ENCODE data around the gene PRKCA.

PRKCA gene

GRCh38 chr17:66655461-66655860 is 353.0 kb downstream of the PRKCA start:
- DNase-seq (ENCODE audit: low spot score): no peak

- no peak for DNase-seq (ENCODE audit: low spot score)
These were observed 353.4 kb downstream of the PRKCA start for GRCh38 chr17:66655861-66656260.

DNA sequence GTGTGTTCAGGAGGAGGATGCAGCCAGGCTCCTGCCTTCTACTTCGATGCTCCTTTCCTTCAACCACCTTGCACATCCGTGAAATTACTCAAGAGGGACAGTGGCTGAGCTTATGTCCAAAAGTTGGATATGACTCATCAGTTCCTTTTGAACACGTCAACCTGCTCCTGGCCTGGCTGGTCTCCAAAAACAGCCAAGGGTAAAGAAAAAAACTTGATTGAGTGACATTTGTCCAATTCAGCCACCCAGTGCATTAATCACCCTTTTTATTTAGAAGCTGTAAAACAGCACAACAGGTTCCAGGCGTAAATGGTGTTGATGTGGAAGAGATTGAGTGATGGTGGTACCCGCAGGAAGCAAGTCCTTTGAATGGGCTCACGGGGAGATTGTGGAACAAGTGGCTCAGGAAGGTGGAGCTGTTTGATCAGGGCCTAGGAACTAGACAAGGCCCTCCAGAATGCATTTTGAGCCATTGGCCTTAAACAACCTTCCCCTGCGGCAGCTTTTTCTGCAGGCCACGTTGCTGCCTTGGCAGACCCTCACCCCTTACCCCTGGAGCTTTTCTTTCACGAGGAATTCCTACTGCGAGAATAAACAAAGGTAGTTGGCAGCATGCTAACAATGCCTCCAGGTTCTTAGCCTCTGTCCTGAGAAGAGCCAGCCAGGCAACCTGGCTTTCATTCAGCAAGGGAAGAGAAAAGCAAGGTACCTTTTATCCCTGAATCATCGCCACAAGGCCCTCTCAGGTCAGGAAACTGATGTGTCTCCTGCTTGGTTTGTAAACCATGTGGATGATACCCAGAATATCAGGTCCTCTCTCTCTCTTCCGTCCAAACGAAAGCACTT is 359.2 kb downstream of the PRKCA start:
- DNase-seq (ENCODE audit: low spot score): no peak

DNA sequence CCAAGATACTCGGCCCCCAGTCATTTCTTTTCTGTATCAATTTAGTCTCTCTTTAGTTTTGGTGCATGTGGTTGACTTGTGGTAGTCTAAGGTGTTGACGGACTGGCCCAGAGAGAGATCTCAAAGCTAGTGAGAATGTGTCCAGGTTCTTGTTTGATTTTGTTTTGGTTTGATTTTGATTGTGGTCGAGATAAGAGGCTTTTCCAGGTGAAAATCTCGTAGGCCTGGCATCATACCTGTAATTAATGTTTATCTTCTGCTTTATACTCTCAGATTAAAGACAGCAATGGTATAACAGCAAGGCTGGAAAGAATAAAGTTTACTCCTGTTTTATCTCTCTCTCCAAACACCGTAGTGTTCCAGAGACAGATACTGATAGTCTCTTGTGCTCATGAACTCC is 360.1 kb downstream of the PRKCA start:
- no peak for DNase-seq (ENCODE audit: low spot score)

DNA sequence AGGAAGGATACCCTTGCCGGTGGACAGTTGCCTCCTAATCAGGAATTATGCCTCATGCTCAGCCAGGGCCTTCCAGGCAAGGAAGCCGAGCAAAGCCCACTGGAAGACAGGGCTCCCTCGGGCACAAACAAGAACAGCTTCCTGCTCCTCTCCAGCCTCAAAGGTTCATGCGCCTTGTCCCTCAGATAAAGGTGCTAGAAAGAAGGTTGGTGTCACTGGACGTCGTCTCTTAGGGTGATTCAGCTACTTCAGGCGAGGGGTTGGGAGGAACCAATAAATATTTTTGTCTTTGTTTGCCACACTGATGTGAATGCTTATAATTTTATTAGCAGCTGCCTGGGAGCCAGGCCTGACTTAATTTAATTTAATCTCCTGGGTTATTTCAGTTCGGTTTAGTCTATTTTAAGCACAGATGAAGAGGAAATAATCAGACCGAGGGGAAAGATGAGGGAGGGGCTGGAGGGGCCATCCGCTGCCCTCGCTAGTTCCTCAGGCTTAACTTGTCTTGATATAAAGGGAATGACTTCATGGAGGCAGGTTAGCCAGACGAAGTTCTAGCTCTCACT is 360.7 kb downstream of the PRKCA start:
- no peak for DNase-seq (ENCODE audit: low spot score)

DNA sequence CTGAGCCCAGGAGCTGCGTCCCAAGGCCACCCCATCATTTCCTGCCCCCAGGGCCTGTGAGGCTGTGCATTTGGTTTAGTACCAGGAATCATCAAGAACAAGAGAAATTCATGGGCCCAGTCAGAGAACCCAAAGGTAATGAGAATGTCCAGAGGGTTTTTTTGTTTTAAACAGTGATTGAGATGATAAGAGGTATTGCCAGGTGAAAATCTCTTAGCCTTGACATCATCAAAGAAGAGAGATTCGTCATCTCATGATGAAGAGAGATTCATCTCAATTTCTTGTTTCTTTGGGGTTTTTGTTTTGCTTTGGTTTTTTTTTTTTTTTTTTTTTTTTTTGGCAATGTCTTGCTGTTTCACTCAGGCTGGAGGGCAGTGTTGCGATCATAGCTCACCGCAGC is 361.9 kb downstream of the PRKCA start:
- DNase-seq (ENCODE audit: low spot score): no peak

DNA sequence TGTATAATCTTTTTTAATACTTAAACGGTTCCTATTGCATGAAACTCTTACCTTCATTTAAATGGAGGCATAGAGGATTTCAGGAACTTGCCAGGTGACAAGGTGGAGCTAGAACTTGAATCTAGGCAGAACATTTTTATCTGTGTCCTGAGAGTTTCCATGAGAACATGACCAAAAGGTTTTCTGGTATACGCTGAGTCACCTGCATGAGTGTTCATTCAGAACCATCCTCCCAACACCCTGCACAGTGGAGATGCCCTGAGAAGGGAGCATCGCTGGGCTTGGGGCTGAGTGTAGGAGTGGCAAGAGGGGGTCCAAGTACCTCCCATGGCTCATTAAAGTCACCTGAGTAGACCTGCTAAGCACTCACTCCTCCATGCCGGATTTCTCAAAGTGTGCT is 362.8 kb downstream of the PRKCA start:
- DNase-seq (ENCODE audit: low spot score): no peak

DNA sequence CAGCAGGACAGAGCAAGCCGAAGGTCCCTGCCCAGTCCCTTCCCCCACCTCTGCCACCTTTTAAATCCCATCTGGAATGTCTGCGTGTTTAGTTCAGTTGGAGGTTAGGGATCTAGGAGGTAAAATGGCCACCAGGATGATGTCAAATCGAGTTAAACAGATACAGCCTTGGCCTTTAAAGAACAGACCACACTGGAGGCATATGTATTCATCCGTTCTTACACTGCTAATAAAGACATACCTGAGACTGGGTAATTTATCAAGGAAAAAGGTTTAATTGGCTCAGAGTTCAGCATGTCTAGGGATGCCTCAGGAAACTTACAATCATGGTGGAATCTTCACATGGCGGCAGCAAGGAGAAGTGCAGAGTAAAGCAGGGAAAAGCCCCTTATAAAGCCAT is 364.7 kb downstream of the PRKCA start:
- no peak for DNase-seq (ENCODE audit: low spot score)

DNA sequence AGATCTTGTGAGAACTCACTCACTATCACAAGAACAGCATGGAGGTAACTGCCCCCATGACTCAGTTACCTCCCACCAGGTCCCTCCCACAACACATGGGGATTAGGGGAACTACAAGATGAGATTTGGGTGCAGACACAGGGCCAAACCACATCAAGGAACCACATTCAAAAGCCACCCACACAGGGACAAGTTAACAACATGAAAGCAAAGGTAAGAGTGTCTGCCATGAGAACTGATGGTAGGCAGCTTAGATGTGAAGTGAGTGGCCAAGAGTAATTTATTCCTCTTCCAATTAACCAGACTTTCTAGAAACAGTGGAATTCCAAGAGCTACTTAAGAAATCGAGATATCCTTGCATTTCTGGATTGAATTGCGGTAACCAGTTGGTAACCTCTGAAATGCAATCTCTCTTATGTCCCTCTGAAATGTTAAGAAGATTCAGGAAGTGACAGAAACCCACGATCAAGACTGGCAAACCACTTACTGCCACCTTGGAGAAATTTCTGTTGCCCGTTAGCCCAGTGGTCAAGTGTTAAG is 365.1 kb downstream of the PRKCA start:
- DNase-seq (ENCODE audit: low spot score): no peak

DNA sequence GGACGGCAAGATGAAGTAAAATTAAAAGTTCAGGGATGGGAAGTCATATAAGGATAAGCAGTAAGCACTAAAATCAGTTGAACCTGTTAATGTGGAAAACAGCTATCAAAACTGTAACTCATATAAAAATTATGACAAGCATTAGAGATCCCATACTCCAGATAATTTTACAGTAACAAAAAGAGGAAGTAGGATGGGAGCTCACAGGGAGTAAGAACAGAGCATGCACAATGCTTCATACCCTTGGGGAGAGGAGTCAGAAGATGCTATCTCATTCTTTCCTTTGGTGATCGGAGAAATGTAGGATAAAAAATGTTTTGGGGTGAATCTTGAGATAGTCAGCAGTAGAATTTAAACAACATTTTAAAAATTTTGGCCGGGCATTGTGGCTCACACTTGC is 367.8 kb downstream of the PRKCA start:
- DNase-seq (ENCODE audit: low spot score): no peak

DNA sequence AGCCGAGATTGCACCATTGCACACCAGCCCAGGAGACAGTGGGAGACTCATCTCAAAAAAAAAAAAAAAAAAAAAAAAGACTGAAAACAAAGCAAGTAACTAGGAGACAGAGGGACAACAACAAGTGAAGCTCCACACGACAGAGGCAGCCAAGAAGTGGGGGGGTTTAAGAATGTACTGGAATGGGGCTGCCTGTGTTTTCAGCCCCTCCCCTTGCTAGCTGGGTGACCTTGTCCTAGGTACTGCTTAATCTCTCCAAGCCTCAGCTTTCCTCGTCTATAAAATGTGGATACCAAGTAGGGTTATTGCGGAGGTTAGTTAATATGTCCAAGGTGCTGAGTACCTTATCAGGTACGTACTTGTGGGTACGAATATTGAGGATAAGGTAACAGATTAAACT is 368.7 kb downstream of the PRKCA start:
- no peak for DNase-seq (ENCODE audit: low spot score)

GRCh38 chr17:66673668-66674276 is 371.4 kb downstream of the PRKCA start:
- DNase-seq (ENCODE audit: low spot score): peak; percentile 30

DNA sequence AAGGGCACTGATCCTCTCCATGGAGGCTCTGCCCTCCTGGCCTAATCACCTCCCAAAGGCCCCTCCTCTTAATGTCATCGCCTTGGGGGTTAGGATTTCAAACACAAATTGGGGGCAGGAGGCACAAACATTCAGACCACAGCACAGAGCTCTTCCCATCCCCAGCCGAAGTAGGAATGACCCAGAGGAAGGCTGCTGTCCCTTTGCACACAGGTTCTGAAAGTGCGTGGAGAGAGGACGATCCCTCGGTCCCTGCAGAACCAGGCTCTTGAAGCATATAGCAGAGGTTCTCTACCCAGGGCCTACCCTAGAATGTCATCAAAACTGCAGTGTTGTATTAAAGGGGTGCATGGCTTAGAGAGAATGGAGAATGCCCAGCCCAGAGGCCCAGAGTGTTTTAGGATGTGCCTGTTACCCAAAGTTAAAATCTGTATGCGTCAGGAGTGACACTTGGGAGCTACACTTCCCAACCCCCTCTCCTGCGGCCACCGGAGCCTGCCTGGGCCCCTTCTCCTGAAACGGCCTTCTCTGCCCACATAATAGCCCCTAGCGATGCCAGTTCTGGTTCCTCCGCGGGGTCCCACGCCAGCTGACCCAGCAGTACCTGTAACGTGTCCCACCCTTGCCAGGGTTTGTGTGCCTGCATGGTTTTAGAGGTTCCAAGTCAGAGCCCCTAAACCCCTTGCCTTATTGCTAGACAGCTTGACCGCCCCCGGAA is 373.0 kb downstream of the PRKCA start:
- no peak for DNase-seq (ENCODE audit: low spot score)

GRCh38 chr17:66675991-66676371 is 373.6 kb downstream of the PRKCA start:
- DNase-seq (ENCODE audit: low spot score): no peak

- no peak for DNase-seq (ENCODE audit: low spot score)
These were observed 374.0 kb downstream of the PRKCA start for GRCh38 chr17:66676421-66676820.

DNA sequence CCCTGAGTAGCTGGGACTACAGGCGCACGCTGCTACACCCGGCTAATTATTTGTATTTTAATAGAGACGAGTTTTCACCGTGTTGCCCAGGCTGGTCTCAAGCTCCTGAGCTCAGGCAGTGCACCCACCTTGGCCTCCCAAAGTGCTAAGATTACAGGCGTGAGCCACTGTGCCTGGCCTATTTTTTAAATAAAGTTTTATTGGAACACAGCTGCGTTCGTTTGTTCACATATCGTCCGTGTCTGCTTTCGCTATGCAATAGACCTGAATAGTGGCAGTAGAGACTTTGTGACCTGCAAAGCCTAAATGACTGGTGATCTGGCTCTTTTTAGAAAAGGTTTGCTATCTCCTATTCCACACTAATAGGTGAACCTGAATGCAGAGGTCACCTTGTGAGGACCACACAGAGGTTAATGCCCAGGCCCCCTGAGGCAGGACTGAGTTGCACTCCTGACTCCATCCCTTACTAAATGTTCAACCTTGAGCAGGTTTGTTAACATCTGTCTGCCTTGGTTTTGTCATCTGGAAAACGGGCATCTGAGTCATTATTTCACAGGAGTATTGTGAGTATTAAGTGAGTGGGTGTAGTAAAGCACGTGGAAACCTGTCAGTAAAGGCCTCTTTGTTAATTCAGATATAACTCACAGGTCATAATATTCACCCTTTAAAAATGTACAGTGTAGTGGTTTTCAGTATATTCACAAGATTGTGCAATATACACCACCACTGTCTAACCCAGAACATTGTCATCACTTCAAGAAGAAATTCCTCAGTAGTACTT is 375.0 kb downstream of the PRKCA start:
- DNase-seq (ENCODE audit: low spot score): no peak

DNA sequence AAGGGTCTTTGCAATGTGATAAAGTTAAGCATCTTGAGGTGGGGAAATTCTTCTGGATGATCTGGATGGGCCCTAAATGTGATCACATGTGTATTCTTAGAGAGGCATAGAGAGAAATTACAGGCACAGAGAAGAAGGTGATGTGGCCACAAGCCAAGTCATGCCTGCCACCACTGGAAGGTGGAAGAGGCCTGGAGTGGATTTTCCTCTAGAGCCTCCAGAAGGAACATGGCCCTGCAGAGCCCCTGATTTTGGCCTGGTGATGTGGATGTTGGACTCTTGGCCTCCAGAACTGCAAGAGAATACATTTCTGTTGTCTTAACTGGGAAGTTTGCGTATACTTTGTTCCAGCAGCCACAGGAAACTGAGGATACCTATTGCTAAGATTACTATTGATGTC is 375.6 kb downstream of the PRKCA start:
- DNase-seq (ENCODE audit: low spot score): no peak

- no peak for DNase-seq (ENCODE audit: low spot score)
These were observed 376.4 kb downstream of the PRKCA start for GRCh38 chr17:66678827-66679226.

GRCh38 chr17:66679631-66680517 is 377.5 kb downstream of the PRKCA start:
- DNase-seq (ENCODE audit: low spot score): no peak

DNA sequence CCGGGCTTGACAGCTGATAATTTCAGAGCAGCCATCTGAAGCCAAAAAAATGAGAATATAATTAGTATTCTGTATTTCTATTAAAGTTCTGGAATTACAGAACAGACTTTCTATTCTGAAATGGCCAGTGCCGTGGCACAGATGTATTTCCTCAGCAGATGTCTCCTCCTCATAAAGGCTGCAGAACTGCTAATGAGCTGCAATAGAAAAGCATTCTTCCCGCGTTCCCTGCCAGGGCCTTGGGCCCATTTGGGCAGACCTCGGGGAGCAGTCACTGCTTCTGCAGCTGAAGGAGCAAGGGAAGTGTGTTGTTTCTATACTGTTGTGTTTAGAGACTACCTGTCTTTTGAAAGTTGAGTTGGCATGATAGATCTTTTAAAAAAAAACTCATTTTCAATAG is 379.9 kb downstream of the PRKCA start:
- DNase-seq (ENCODE audit: low spot score): no peak

GRCh38 chr17:66684261-66684660 is 381.8 kb downstream of the PRKCA start:
- no peak for DNase-seq (ENCODE audit: low spot score)

Data from NAMALWA (cell line).